ENCODE data around the gene SRL.

DNA sequence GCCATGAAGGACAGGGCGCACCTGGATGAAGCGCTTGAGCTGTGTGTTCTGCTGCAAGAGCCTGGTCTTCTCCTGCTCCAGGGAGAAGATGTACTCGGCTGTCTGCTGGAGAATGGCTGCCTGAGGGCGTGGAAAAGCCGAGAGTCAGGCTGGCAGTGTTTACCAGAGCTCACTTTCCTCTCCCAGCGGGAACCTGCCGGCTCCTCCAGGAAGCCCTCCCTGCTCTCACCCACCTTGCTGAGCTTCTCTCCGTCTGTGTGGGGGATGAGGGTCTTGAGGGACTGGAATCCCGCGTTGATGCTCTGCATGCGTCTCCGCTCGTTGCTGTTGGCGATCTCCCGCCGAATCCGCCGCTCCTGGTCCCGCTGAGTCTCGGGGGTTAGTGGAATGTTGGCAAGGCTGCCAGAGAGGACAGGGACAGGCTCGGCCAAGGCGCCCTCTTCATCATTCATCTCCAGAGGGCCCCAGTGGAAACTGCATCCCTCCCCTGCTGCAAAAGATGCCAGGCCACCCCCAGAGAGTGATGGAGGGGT lies 20.5 kb upstream of the SRL start:
- TF ChIP-seq EZH2phosphoT487 (IDR thresholded peaks at IDR 0.05; ENCODE audit: insufficient read depth, low read depth) (no peak), EZH2 (IDR thresholded peaks at IDR 0.05; ENCODE audit: insufficient read depth, poor library complexity, severe bottlenecking) (no peak)

Data from GM23248 (cell line).